ENCODE measurements around the gene TBC1D17. TPM values are rescaled to one million over a fixed set of nuclear protein-coding genes. Genes with fewer than 3 reads are reported as not detected.

The TBC1D17 gene
- total RNA-seq, 1 experiment from 2014 or later: 35.1 TPM

- BruUV-seq (replicated peaks): no TSS peak
- no peaks in the 10 kb centered on the region for H3K9me3 ChIP-seq (ENCODE audit: low read depth, low read length, poor library complexity, severe bottlenecking)
- H3K36me3 ChIP-seq (ENCODE audit: insufficient read depth, low read length, poor library complexity, severe bottlenecking): peaks cover 57% of the 10 kb centered on the region
- no peak overlapping the region for H3K4me3 ChIP-seq (ENCODE audit: low read depth, low read length, poor library complexity, severe bottlenecking)
- H3K4me1 ChIP-seq (ENCODE audit: insufficient read depth, low read length, poor library complexity, severe bottlenecking): no peaks in the 10 kb centered on the region
- no peak for DNase-seq (ENCODE audit: low spot score)
- intact Hi-C loops (cut with micrococcal nuclease; ENCODE audit: unreplicated experiment): no loop called here
- no peak overlapping the region for H3K27ac ChIP-seq (ENCODE audit: low read depth, low read length, poor library complexity, severe bottlenecking)
- H3K27me3 ChIP-seq (replicated peaks; ENCODE audit: insufficient read depth, low read depth, low read length, poor library complexity): no peaks in the 10 kb centered on the region
- no peak for TF ChIP-seq EZH2 (IDR thresholded peaks at IDR 0.05; ENCODE audit: borderline replicate concordance, low read depth, low read length, poor library complexity, severe bottlenecking)
- no peak for TF ChIP-seq CTCF (conservative IDR thresholded peaks at IDR 0.05; ENCODE audit: low read depth, low read length)
- POLR2A ChIA-PET (ENCODE audit: low non-redundant PET): no interaction called here
- CTCF ChIA-PET: interaction anchor here (0.5 kb wide), 1 partner anchor 24 kb away, joined by 3 read pairs; no protein-coding TSS in a partner anchor
These were observed 32.7 kb downstream of the TBC1D17 start for GRCh38 chr19:49910179-49910578.

- no peaks in the 10 kb centered on the region for H3K4me1 ChIP-seq (ENCODE audit: insufficient read depth, low read length, poor library complexity, severe bottlenecking)
- no peaks in the 10 kb centered on the region for H3K27me3 ChIP-seq (replicated peaks; ENCODE audit: insufficient read depth, low read depth, low read length, poor library complexity)
- BruUV-seq (replicated peaks): no TSS peak
- CTCF ChIA-PET: no interaction called here
- no peak for DNase-seq (ENCODE audit: low spot score)
- intact Hi-C loops (cut with micrococcal nuclease; ENCODE audit: unreplicated experiment): no loop called here
- peaks cover 63% of the 10 kb centered on the region for H3K36me3 ChIP-seq (ENCODE audit: insufficient read depth, low read length, poor library complexity, severe bottlenecking)
- H3K9me3 ChIP-seq (ENCODE audit: low read depth, low read length, poor library complexity, severe bottlenecking): no peaks in the 10 kb centered on the region
- TF ChIP-seq CTCF (conservative IDR thresholded peaks at IDR 0.05; ENCODE audit: low read depth, low read length): no peak
- no peak overlapping the region for H3K27ac ChIP-seq (ENCODE audit: low read depth, low read length, poor library complexity, severe bottlenecking)
- H3K4me3 ChIP-seq (ENCODE audit: low read depth, low read length, poor library complexity, severe bottlenecking): no peak overlapping the region
- POLR2A ChIA-PET (ENCODE audit: low non-redundant PET): interaction anchor here (0.6 to 1.0 kb wide), 2 partner anchors 18 to 19 kb away, joined by 8 to 11 read pairs; no protein-coding TSS in a partner anchor
These were observed 34.1 kb downstream of the TBC1D17 start for GRCh38 chr19:49911381-49912145.

- ChIA-PET CTCF (interaction anchor here (0.6 kb wide), 1 partner anchor 17 kb away, joined by 3 read pairs; no protein-coding TSS in a partner anchor), POLR2A (ENCODE audit: low non-redundant PET) (interaction anchor here (0.5 kb wide), 1 partner anchor 11 kb away, joined by 3 read pairs; no protein-coding TSS in a partner anchor)
- Histone ChIP-seq H3K36me3 (ENCODE audit: insufficient read depth, low read length, poor library complexity, severe bottlenecking) (peaks cover 48% of the 10 kb centered on the region), H3K9me3 (ENCODE audit: low read depth, low read length, poor library complexity, severe bottlenecking) (no peaks in the 10 kb centered on the region), H3K27ac (ENCODE audit: low read depth, low read length, poor library complexity, severe bottlenecking) (no peak overlapping the region), H3K4me3 (ENCODE audit: low read depth, low read length, poor library complexity, severe bottlenecking) (no peak overlapping the region), H3K27me3 (replicated peaks; ENCODE audit: insufficient read depth, low read depth, low read length, poor library complexity) (no peaks in the 10 kb centered on the region), H3K4me1 (ENCODE audit: insufficient read depth, low read length, poor library complexity, severe bottlenecking) (no peaks in the 10 kb centered on the region)
- DNase-seq (ENCODE audit: low spot score): no peak
- intact Hi-C loops (cut with micrococcal nuclease; ENCODE audit: unreplicated experiment): no loop called here
- TF ChIP-seq CTCF (conservative IDR thresholded peaks at IDR 0.05; ENCODE audit: low read depth, low read length) (peak; percentile 50), EZH2 (IDR thresholded peaks at IDR 0.05; ENCODE audit: borderline replicate concordance, low read depth, low read length, poor library complexity, severe bottlenecking) (no peak)
- no TSS peak for BruUV-seq (replicated peaks)
These were observed 35.6 kb downstream of the TBC1D17 start for GRCh38 chr19:49912965-49913685.
